ENCODE measurements around the gene ALS2. TPM values are rescaled to one million over a fixed set of nuclear protein-coding genes. Genes with fewer than 3 reads are reported as not detected.
"Not testable (repeated sequence)": the region's sequence is repeated elsewhere in the genome, so short reads cannot be mapped to it uniquely, and the experiment has no call there.

ALS2 gene
- total RNA-seq, 1 experiment from 2014 or later = 23.6 TPM

GRCh38 chr2:201698588-201699226 lies 82.0 kb downstream of the ALS2 start, which contains the start of gene MPP4:
Gene MPP4, minus strand, starts transcription at chr2:201698644. Its CDS starts 4,690 bp downstream, at chr2:201693954.
- no peaks in the 10 kb centered on the region; the same call in 1 of the 2 replicates for H3K36me3 ChIP-seq (replicated peaks; ENCODE audit: control insufficient read depth, insufficient read depth, low read length)
- no peaks in the 10 kb centered on the region for H3K27me3 ChIP-seq (ENCODE audit: control insufficient read depth, insufficient read depth, low read length)
- DNase-seq = no peak
- no peak within 1 kb of the TSS for H3K4me3 ChIP-seq (ENCODE audit: insufficient read depth, low read depth, low read length)

GRCh38 chr2:201697899-201698298 lies 82.8 kb downstream of the ALS2 start:
- DNase-seq = no peak
- no peak overlapping the region for H3K4me3 ChIP-seq (ENCODE audit: insufficient read depth, low read depth, low read length)

DNA sequence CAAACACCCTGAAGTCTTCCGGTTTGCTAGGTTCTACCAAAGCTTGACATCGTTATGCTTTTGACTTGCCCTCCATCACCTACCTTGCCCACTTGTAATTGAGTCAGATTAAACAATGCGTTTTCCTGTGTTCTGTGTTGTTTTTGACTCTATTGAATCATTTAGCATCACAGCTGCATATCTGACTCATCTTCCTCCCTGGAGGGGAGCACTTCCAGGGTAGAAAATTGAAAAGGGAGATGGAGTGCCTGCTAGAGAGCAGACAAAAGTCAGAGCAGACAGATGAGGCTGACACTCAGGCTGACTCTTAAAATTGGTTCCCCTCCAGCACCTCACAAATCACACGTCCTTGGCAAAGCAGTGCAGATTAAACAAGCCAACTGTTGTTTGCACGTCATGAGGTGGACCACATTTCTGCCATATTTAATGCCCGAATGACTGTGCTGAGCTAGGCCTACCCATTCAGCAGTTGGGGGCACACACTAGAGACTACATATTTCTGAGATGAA lies 84.5 kb downstream of the ALS2 start:
- no peaks in the 10 kb centered on the region for H3K27me3 ChIP-seq (ENCODE audit: control insufficient read depth, insufficient read depth, low read length)
- no peak overlapping the region for H3K4me3 ChIP-seq (ENCODE audit: insufficient read depth, low read depth, low read length)
- H3K36me3 ChIP-seq (replicated peaks; ENCODE audit: control insufficient read depth, insufficient read depth, low read length) = no peaks in the 10 kb centered on the region
- DNase-seq = no peak

More at GRCh38 chr2:201697899-201698298, 82.8 kb downstream of the ALS2 start:
- Histone ChIP-seq H3K36me3 (replicated peaks; ENCODE audit: control insufficient read depth, insufficient read depth, low read length) (no peaks in the 10 kb centered on the region), H3K27me3 (ENCODE audit: control insufficient read depth, insufficient read depth, low read length) (no peaks in the 10 kb centered on the region)

GRCh38 chr2:201685156-201685555 lies 95.6 kb downstream of the ALS2 start:
- Histone ChIP-seq H3K36me3 (replicated peaks; ENCODE audit: control insufficient read depth, insufficient read depth, low read length) (no peaks in the 10 kb centered on the region), H3K27me3 (ENCODE audit: control insufficient read depth, insufficient read depth, low read length) (no peaks in the 10 kb centered on the region), H3K4me3 (ENCODE audit: insufficient read depth, low read depth, low read length) (no peak overlapping the region)
- DNase-seq = no peak

DNA sequence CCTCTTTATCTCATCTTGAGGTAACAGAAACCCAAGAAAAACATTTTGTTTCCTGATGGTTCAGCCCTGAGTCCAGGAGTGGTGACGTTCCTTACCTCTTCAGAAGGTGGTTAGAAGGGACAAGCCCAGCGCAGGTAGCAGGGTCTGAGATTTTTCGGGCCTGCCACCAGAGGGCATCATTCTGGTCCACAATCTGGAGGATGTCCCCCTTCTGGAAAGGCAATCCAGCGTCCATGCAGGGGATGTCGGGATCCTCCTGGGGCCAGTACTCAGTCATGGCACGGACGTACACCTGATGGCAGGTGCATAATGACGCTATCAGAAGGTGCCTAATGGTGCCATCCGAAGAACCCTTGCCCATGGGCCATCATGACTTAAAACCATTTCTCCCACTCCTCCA lies 100.0 kb downstream of the ALS2 start:
- peak; percentile 81 for DNase-seq
- Histone ChIP-seq H3K4me3 (ENCODE audit: insufficient read depth, low read depth, low read length) (no peak overlapping the region), H3K36me3 (replicated peaks; ENCODE audit: control insufficient read depth, insufficient read depth, low read length) (no peaks in the 10 kb centered on the region), H3K27me3 (ENCODE audit: control insufficient read depth, insufficient read depth, low read length) (no peaks in the 10 kb centered on the region)

- H3K4me3 ChIP-seq (ENCODE audit: insufficient read depth, low read depth, low read length) = no peak overlapping the region
- DNase-seq = no peak
- no peaks in the 10 kb centered on the region for H3K36me3 ChIP-seq (replicated peaks; ENCODE audit: control insufficient read depth, insufficient read depth, low read length)
- no peaks in the 10 kb centered on the region for H3K27me3 ChIP-seq (ENCODE audit: control insufficient read depth, insufficient read depth, low read length)
Observed at GRCh38 chr2:201678401-201678800, 102.3 kb downstream of the ALS2 start.

DNA sequence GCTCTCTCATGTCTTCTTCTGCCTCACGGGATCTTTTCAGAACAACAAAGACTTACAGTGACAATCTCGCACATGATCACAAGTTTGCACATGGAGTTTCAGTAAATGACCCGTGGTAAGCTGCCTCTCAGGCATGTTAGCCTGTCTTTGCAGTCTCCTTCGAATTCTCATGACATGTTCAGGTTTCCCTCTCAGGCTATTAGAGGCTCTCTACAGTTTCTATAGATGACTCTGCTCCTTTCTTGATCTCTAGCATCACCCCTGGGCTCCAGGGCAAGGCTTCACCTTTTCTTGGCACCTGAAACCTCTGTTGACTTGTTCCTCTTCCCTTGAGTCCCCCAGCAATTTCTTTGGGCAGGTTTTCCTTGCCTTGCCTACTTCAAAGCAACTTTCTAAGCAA lies 105.3 kb downstream of the ALS2 start:
- DNase-seq = no peak
- no peaks in the 10 kb centered on the region for H3K36me3 ChIP-seq (replicated peaks; ENCODE audit: control insufficient read depth, insufficient read depth, low read length)
- no peak overlapping the region for H3K4me3 ChIP-seq (ENCODE audit: insufficient read depth, low read depth, low read length)
- no peaks in the 10 kb centered on the region for H3K27me3 ChIP-seq (ENCODE audit: control insufficient read depth, insufficient read depth, low read length)

GRCh38 chr2:201674794-201675193 lies 105.9 kb downstream of the ALS2 start:
- no peak overlapping the region for H3K4me3 ChIP-seq (ENCODE audit: insufficient read depth, low read depth, low read length)
- H3K27me3 ChIP-seq (ENCODE audit: control insufficient read depth, insufficient read depth, low read length) = no peaks in the 10 kb centered on the region
- no peaks in the 10 kb centered on the region for H3K36me3 ChIP-seq (replicated peaks; ENCODE audit: control insufficient read depth, insufficient read depth, low read length)
- no peak for DNase-seq

- no peak for DNase-seq
- no peaks in the 10 kb centered on the region for H3K27me3 ChIP-seq (ENCODE audit: control insufficient read depth, insufficient read depth, low read length)
Observed at GRCh38 chr2:201674298-201674697, 106.4 kb downstream of the ALS2 start.

DNA sequence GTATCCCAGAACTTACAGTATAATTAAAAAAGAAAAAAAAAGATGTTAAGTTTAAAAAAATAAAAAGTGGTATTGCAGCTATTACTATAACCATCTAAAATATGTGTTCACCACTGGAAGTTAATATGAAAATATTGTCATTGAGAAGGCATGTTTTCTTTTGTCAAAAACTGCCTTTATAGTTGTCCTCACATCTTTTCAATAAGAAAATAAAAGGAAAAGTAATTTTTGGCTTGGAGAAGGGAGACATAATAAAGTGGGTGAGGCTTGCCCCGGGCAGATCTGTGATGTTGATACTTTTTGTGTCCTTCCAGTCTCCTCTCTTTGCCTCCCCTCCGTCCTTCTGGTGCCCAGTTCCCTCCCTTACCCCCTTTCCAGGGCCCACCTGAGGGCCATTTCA lies 107.2 kb downstream of the ALS2 start:
- Histone ChIP-seq H3K4me3 (ENCODE audit: insufficient read depth, low read depth, low read length) (no peak overlapping the region), H3K27me3 (ENCODE audit: control insufficient read depth, insufficient read depth, low read length) (no peaks in the 10 kb centered on the region), H3K36me3 (replicated peaks; ENCODE audit: control insufficient read depth, insufficient read depth, low read length) (no peaks in the 10 kb centered on the region)
- no peak for DNase-seq

More at GRCh38 chr2:201674298-201674697, 106.4 kb downstream of the ALS2 start:
- Histone ChIP-seq H3K36me3 (replicated peaks; ENCODE audit: control insufficient read depth, insufficient read depth, low read length) (no peaks in the 10 kb centered on the region), H3K4me3 (ENCODE audit: insufficient read depth, low read depth, low read length) (no peak overlapping the region)

DNA sequence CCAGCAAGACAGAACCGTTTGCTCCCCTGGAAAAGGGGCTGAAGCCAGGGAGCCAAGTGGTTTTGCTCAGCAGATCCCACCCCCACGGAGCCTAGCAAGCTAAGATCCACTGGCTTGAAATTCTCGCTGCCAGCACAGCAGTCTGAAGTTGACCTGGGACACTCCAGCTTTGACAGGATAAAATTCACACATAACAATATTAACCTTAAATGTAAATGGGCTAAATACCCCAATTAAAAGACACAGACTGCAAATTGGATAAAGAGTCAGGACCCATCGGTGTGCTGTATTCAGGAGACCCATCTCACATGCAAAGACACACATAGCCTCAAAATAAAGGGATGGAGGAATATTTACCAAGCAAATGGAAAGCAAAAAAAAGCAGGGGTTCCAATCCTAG lies 109.5 kb downstream of the ALS2 start:
- not testable (repeated sequence) for H3K4me3 ChIP-seq (ENCODE audit: insufficient read depth, low read depth, low read length); H3K36me3 ChIP-seq (replicated peaks; ENCODE audit: control insufficient read depth, insufficient read depth, low read length); H3K27me3 ChIP-seq (ENCODE audit: control insufficient read depth, insufficient read depth, low read length); DNase-seq

- no peak for DNase-seq
- Histone ChIP-seq H3K36me3 (replicated peaks; ENCODE audit: control insufficient read depth, insufficient read depth, low read length) (no peaks in the 10 kb centered on the region), H3K4me3 (ENCODE audit: insufficient read depth, low read depth, low read length) (no peak overlapping the region), H3K27me3 (ENCODE audit: control insufficient read depth, insufficient read depth, low read length) (no peaks in the 10 kb centered on the region)
Observed at GRCh38 chr2:201669865-201670264, 110.9 kb downstream of the ALS2 start.

- H3K27me3 ChIP-seq (ENCODE audit: control insufficient read depth, insufficient read depth, low read length) = no peaks in the 10 kb centered on the region
- no peaks in the 10 kb centered on the region for H3K36me3 ChIP-seq (replicated peaks; ENCODE audit: control insufficient read depth, insufficient read depth, low read length)
- no peak overlapping the region for H3K4me3 ChIP-seq (ENCODE audit: insufficient read depth, low read depth, low read length)
- DNase-seq = no peak
Observed at GRCh38 chr2:201668402-201668910, 112.3 kb downstream of the ALS2 start.

GRCh38 chr2:201664334-201664733 lies 116.4 kb downstream of the ALS2 start:
- Histone ChIP-seq H3K27me3 (ENCODE audit: control insufficient read depth, insufficient read depth, low read length) (no peaks in the 10 kb centered on the region), H3K36me3 (replicated peaks; ENCODE audit: control insufficient read depth, insufficient read depth, low read length) (no peaks in the 10 kb centered on the region), H3K4me3 (ENCODE audit: insufficient read depth, low read depth, low read length) (no peak overlapping the region)
- peak; percentile 25 for DNase-seq

DNA sequence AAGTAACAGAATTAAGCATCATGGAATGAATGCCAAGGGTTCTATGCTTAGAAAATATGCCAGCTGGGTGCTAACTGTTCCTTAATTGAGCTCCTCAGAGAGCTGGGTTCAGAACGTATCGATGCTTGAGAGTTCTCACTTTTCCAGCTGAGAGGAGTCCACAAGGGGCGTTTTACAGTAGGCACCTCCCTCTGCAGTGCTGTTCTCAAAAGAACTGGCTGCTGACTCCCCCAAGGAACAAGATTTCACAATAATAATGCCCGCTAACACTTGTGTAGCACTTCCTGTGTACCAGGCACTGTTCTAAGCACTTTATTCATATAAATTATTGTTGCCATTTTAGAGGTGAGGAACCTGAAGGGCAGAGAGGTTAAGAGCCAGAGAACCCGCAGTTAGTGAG lies 119.4 kb downstream of the ALS2 start:
- Histone ChIP-seq H3K27me3 (ENCODE audit: control insufficient read depth, insufficient read depth, low read length) (no peaks in the 10 kb centered on the region), H3K4me3 (ENCODE audit: insufficient read depth, low read depth, low read length) (no peak overlapping the region), H3K36me3 (replicated peaks; ENCODE audit: control insufficient read depth, insufficient read depth, low read length) (no peaks in the 10 kb centered on the region)
- DNase-seq = peak; percentile 26
